Parathyroid adenoma (tissue), 2 donors: Measurements from ENCODE around the gene MAGI1.
"Not testable (repeated sequence)": the region's sequence is repeated elsewhere in the genome, so short reads cannot be mapped to it uniquely, and the experiment has no call there.

ENCODE experiments used
- H2AFZ ChIP-seq: fragments of 300-600 bp; sonication (generic); one replicate; pipeline ENCODE4 v1.7.0; 2017; ENCODE audit warnings: antibody characterized with exemption, mild to moderate bottlenecking
- H3K27ac ChIP-seq: fragments of 300-600 bp; sonication (generic); one replicate; pipeline ENCODE4 v1.7.0; 2017
- H3K27me3 ChIP-seq: fragments of 300-600 bp; sonication (generic); one replicate; pipeline ENCODE4 v1.7.0; 2017; ENCODE audit warnings: low read length; ENCODE audit not compliant: control insufficient read depth, insufficient read depth
- H3K36me3 ChIP-seq: fragments of 300-600 bp; sonication (generic); one replicate; pipeline ENCODE4 v1.7.0; 2017; ENCODE audit warnings: low read length; ENCODE audit not compliant: control insufficient read depth, insufficient read depth
- H3K4me1 ChIP-seq: fragments of 300-600 bp; sonication (generic); one replicate; pipeline ENCODE4 v1.7.0; 2017; ENCODE audit warnings: control low read depth
- H3K4me2 ChIP-seq: fragments of 300-600 bp; sonication (generic); one replicate; pipeline ENCODE4 v1.7.0; 2017; ENCODE audit warnings: low read length
- H3K4me3 ChIP-seq: fragments of 300-600 bp; sonication (generic); one replicate; pipeline ENCODE4 v1.7.0; 2017; ENCODE audit warnings: low read depth, low read length
- H3K79me2 ChIP-seq: fragments of 300-600 bp; sonication (generic); one replicate; pipeline ENCODE4 v1.7.0; 2017; ENCODE audit warnings: control low read depth
- H3K9ac ChIP-seq: fragments of 300-600 bp; sonication (generic); one replicate; pipeline ENCODE4 v1.7.0; 2017; ENCODE audit warnings: mild to moderate bottlenecking
- H3K9me3 ChIP-seq: fragments of 300-600 bp; sonication (generic); one replicate; pipeline ENCODE4 v1.7.0; 2017; ENCODE audit warnings: low read length; ENCODE audit not compliant: control insufficient read depth
- CTCF ChIP-seq: fragments of 300-600 bp; sonication (generic); IDR thresholded peaks from one replicate; pipeline ENCODE4 v1.7.0; 2017; ENCODE audit warnings: antibody characterized with exemption, mild to moderate bottlenecking
- donor health status: primary hyperparathyroidism.

Gene MAGI1

GRCh38 chr3:66047311-66048050 lies 8.8 kb upstream of the MAGI1 start:
- H3K9me3 ChIP-seq = no peaks in the 10 kb centered on the region
- no peaks in the 10 kb centered on the region for H3K79me2 ChIP-seq
- peaks cover 3% of the 10 kb centered on the region for H3K4me1 ChIP-seq
- no peak for TF ChIP-seq CTCF
- no peak overlapping the region for H3K4me3 ChIP-seq
- H3K36me3 ChIP-seq = no peaks in the 10 kb centered on the region
- H3K9ac ChIP-seq = no peak overlapping the region
- no peak overlapping the region for H3K27ac ChIP-seq
- H2AFZ ChIP-seq = no peak overlapping the region
- no peaks in the 10 kb centered on the region for H3K27me3 ChIP-seq
- no peak overlapping the region for H3K4me2 ChIP-seq

- H3K9ac ChIP-seq, H3K36me3 ChIP-seq, H3K4me1 ChIP-seq, H3K27me3 ChIP-seq, H3K4me2 ChIP-seq, H3K79me2 ChIP-seq, H3K27ac ChIP-seq, H2AFZ ChIP-seq, H3K9me3 ChIP-seq, H3K4me3 ChIP-seq: not testable (repeated sequence)
Observed at GRCh38 chr3:66046321-66046720, 7.6 kb upstream of the MAGI1 start.

- Histone ChIP-seq H3K27ac (no peak overlapping the region), H3K4me3 (no peak overlapping the region), H3K36me3 (no peaks in the 10 kb centered on the region), H3K79me2 (peaks cover 6% of the 10 kb centered on the region), H3K4me2 (no peak overlapping the region), H3K27me3 (no peaks in the 10 kb centered on the region), H3K9me3 (no peaks in the 10 kb centered on the region), H3K9ac (no peak overlapping the region), H2AFZ (no peak overlapping the region), H3K4me1 (no peaks in the 10 kb centered on the region)
- no peak for TF ChIP-seq CTCF
Observed at GRCh38 chr3:66041828-66042227, 3.1 kb upstream of the MAGI1 start.

- H3K27me3 ChIP-seq = no peaks in the 10 kb centered on the region
- no peaks in the 10 kb centered on the region for H3K36me3 ChIP-seq
- no peak overlapping the region for H3K4me3 ChIP-seq
- H3K4me1 ChIP-seq = peaks cover 3% of the 10 kb centered on the region
- no peak overlapping the region for H3K27ac ChIP-seq
- no peak for TF ChIP-seq CTCF
- H2AFZ ChIP-seq = no peak overlapping the region
- H3K4me2 ChIP-seq = no peak overlapping the region
- H3K9ac ChIP-seq = no peak overlapping the region
- H3K79me2 ChIP-seq = peaks cover 6% of the 10 kb centered on the region
- no peaks in the 10 kb centered on the region for H3K9me3 ChIP-seq
Observed at GRCh38 chr3:66041116-66041515, 2.4 kb upstream of the MAGI1 start.

- H3K36me3 ChIP-seq = no peaks in the 10 kb centered on the region
Observed at GRCh38 chr3:66039590-66039887, 821 bp upstream of the MAGI1 start.

More at GRCh38 chr3:66039590-66039887, 821 bp upstream of the MAGI1 start:
- Histone ChIP-seq H3K9me3 (no peaks in the 10 kb centered on the region), H3K4me3 (peak overlapping the region; percentile 61), H3K27ac (peak overlapping the region; percentile 85), H2AFZ (peak overlapping the region; percentile 97), H3K79me2 (peaks cover 6% of the 10 kb centered on the region), H3K27me3 (no peaks in the 10 kb centered on the region), H3K4me1 (peaks cover 4% of the 10 kb centered on the region), H3K9ac (peak overlapping the region; percentile 22), H3K4me2 (peak overlapping the region; percentile 92)
- no peak for TF ChIP-seq CTCF
